Measurements from ENCODE around the gene ZNF148.

ZNF148 gene

DNA sequence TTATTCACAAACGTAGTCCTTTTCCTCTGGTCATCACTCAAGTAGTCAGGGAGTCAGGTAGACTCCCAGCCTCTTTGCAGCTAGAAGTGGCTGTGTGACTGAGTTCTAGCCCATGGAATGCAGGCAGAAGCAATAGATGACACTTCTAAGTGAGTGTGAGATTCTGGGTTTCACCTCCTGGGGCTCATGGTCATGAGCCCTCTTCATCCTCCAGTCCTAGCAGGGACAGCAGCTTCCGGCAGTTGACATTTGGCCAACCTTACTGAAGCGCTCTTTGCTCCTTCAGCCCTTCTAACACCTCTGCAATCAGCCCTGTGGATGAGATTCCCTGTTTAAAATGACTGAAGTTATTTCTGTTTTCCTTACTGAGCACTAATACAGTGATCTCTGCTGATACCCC, 184.3 kb downstream of the ZNF148 start:
- DNase-seq (ENCODE audit: low spot score), result no peak

DNA sequence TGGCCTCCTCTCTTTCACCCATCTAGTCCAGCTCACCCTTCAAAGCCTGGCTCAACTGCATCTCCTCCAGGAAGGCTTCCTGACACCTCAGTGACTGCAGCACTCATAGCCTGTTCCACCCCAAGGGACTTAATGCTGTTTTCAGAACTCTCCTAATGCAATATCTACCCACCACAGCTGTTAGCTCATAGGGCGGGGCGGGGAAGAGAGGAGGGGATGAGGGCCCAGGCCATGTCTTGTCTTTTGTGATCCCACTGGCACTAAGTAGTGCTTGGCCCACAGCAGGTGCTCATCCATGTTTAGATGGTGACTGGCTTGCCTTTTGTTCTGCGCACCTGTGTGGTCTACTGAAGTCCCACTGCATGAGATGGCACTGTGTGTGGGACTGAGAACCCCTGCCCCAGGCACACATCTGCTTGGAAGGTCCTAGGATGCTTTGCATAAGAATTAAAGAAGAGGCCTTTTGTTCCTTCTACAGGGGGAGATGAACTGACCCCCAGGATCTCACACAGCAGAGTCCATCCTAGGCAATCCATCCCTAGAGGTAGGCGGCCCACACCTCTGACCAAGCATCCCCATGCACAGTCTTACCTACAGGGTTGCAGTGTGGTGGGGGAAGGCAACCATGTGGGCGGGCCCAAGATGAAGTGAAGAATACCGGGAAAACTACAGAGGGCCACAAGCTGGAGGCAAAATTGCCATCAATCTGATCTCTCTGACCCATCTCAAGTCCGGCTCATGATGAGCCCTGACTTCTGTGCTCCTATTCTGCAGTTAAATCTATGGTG, 185.6 kb downstream of the ZNF148 start:
- no peak for DNase-seq (ENCODE audit: low spot score)

DNA sequence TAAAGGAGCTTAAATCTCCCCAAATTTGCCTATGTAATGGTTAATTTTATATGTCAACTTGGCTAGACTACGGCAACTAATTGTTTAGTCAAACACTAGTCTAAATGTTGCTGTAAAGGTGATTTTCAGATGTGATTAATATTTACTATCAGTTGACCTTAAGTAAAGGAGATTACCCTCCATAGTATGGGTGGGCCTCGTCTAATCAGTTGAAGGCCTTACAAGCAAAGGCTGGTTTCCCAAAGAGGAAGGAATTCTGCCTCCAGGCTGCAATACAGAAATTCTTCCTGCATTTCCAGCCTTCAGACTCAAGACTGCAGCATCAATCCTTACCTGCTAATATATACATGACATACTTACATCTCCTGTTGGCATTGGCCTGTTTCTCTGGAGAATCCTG, 186.2 kb downstream of the ZNF148 start:
- no peak for DNase-seq (ENCODE audit: low spot score)

DNA sequence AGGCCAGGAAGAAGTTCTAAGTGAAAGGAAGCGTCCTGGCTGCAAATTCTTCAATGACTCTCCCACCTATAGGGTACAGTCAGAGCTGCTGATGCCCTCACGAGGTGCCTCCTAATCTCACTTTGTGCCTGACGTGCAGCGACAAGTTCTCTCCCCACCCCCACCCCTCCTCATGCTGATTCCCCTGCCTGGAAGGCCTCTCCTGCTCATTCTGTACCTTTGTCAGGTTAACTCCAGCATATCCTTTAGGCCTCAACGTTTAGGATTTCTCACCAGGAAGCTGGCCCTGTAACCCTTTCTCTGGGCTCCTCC, 187.6 kb downstream of the ZNF148 start:
- DNase-seq (ENCODE audit: low spot score), result no peak

DNA sequence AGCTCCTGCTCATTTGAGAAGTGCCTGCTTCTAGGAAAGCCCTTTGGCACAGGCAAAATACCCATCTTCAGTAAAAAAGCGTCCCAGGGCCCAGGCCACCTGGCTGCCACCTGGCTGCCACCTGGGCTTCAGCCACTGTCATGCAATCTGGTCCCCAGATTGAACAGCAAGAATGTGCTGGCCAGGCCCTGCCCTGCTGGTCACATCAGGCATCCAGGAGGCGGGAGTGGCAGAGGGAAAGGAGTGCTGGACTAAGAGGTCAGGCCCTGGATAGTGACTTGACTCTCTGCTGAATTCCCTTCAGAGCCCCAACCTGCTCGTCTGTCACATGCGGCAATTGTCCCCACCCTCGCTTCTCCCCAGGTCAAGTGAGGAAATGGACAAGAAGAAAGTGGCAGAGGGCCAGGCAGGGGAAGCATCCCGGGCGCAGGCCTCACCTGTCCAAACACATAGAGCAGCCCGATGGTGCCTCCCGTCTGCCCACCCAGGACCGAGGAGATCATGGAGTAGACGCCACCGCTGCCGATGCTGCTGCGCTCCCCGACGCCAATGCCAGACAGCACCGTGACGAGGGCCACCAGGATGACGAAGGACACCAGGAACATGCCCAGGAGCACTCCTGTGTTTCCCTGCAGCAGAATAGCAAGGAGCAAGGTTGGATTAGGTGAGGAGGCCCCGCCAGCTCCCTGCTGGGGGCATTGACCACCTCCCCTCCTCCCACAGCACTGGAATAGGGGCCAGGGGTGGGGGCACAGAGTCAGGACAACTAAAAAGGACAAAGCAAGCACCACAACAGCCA, 188.1 kb downstream of the ZNF148 start:
- no peak for DNase-seq (ENCODE audit: low spot score)

DNA sequence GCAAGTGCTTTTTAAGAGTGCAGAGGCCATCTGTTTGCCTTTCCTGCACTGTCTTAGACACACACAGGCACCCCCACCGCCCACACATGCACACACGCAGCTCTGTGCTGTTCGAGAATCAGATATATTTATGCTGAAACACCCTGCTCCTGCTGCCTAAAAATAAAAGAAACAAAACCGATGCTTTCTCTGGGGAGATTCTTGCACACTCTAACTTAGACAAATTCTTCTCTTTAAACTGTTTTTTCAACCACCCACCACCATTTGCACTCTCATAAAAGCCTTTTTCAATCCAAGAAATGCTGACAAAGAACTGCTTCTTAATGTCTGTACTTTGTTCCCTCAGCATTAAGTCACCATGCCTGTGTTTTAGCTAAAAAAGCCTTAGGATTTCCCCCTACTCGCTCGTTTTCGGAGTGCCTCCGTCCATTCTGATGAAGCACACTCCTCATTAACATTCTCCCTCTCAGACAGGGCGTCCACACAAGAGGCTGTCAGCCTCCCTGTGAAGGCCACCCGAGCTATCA, 188.8 kb downstream of the ZNF148 start:
- peak; percentile 40 for DNase-seq (ENCODE audit: low spot score)

DNA sequence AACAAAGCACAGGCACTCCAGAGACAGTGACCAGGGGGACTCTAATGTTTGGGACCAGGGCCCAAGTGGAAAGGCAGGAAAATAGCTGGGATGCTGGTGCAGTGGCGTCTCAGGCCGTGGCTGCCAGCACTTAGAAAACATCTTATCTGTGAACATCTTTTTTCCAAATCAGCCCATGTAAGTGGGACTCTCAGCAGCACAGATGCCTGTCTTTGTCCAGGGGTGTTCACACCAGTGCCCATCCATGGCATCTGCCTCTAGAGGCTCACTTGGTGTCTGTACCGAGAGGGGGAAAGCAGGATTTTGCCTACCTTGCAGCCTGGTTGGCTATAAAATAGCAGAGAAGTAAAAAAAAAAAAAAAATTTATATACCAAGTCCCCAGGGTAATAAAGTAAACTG, 189.3 kb downstream of the ZNF148 start:
- no peak for DNase-seq (ENCODE audit: low spot score)

DNA sequence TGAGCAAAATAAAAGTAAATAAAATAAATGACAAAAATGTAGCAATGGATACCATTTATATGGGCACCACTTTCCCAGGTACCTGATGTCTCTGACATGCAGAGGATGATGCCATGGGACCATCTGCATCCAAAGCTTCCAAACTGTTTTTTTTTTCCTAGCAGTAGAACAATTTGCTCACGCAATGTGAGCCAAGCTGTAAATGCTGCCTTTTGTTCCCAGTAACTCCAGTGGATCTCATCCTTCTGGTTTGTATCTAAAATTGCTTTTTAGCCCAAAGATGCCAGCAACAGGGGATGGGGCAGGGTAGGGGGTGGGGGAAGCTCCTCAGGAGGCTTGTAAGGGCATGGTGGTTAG, 195.3 kb downstream of the ZNF148 start:
- no peak for DNase-seq (ENCODE audit: low spot score)

DNA sequence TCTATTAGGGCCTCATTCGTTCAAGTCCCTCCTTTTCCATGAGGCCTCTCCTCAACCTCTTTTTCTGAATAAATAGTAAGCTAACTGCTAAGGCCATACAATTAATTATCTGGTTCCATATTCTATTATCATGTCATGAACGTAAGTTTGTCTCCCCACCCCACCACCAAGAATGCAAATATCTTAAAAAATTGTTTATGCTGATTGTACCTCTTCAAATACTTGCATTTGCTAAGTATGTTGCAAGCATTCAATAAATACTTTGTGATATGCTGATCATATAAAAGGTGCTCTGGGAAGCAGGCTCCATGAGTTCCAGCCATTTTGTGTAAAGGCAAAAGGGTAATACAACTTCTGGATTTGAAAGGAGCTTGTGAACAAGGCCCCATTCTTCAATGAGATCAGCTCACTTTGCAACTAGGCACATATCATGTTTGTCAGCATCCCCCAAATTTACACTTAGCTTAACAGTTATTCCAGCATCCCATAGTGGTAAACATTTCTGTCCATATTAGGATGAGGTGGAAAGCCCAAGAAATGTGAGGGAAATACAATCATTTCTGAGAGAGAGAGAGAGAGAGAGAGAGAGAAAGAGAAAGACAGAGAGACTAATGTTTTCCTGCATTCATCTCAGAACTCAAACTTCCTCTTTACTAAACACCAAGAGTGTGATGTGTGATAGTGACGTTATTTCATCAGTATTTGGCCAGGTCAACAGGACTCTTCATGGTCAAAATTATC, 195.8 kb downstream of the ZNF148 start:
- DNase-seq (ENCODE audit: low spot score), result no peak

DNA sequence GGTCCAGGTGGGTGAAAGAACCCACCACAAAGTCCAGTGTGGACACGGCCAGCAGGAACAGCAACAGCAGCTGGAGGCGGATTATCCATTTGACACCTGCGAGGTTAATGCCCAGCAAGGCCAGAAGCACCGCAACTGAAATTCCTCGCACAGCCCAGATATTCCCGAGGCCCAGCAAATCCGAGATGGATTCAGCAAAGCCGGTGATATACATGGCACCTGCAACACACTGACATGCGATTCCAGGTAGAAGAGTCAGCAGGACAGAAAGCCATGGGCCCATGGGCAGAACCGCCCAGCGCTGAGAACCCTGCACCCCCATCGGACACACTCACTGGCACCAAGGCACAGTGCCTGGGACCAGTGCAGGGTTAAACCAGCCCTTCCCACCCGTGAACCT, 197.4 kb downstream of the ZNF148 start:
- no peak for DNase-seq (ENCODE audit: low spot score)
